GM18511 (cell line): Measurements from ENCODE around the gene CHAT.

Experiments used
- ATAC-seq: cut with Tn5 transposase; IDR thresholded peaks from one replicate; pipeline ENCODE4 v1.9.1; 2021; ENCODE audit warnings: mild to moderate bottlenecking, moderate library complexity; ENCODE audit not compliant: unreplicated experiment

The CHAT gene

DNA sequence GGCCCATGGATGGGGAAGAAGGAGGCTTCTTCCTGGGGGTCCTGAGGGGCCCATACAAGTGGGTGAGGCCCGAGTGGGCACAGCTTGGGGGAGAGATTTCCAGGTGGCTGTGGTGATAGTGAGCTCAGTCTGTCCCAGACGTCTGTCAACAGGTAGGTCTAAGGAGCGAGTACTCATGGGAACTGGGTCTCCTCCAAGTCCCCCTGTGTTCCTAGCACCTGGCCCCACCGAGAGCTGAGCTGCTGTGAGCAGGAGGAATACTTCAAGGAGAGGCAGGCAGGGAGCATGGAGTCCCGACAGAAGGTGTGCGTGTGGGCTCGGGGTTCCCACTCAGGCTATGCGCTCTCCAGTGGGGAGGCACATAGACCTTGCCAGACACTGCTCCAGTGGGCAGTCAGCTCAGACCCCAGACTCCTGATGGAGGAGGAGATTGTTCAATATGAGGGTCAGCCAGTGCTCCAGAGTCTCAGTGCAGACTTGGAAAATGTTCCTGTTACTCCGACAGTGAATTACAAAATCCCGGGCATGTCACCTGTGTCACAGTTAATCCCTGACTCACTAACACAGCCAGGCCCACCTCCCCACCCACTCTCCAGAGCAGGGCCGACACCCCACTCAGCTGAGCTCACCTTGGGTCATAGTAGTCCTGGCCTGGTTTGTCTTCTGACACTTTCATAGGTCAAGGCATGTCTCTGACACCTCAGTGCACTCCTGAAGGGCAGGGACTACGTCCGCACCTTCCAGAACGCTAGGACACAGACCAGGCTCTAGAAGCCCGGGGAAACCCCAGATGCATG is 37.4 kb downstream of the CHAT start:
- ATAC-seq, result no peak

DNA sequence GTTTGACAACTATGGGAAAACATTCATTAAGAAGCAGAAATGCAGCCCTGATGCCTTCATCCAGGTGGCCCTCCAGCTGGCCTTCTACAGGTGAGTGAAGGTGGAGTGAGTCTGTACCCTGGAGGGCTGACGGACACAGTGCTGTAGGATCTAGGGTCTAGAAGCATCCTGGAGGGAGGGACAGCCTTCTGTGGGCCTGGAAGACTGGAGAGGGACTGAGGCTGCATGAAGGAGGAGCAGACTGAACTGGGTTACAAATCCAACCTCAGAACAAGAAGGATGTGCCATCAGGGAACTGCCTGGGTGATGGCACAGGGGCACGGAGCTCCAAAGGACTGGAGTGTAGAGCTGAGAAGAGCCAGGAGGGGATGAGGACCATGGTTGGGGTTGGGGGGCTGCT is 38.1 kb downstream of the CHAT start:
- ATAC-seq, result no peak

DNA sequence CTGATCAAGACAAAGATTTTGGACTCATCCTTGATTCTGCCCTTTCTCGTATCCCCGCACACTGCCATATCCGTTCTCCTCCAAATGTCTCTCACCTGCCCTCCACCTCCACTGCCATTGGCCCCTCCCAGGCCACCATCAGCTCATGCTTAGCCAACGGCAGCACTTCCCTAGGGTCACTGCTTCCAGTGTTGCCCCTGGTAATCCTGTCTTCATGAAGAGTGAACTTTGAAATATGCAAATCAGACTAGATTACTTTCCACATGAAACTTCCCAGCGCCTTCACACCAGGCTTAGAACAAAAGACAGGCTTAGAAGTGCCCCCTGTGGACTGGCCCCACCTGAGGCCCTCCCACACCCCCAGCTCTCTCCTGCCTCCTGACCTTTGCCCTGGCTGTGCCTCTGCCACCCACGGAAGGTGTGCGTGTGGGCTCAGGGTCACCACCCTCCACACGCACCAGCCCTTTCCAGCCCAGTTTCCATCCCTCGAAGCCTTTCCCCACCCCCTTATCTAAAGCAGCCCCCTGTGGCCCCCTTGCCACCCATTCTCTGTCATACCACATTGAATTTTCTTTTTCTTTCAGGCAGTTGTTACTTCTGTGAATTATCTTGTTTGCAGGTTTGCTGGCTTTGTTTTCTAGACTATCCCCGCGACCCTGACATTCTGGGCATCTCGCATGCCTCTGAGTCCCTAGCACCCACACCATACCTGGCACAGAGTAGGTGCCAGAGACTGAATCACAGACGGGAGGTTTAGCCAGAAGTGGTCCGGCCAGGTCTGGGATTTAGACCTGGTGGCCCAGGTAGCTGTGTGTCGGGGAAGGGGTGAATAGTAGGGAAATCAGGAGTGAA is 38.8 kb downstream of the CHAT start:
- ATAC-seq, result no peak

- ATAC-seq, result no peak
These were observed 39.6 kb downstream of the CHAT start for GRCh38 chr10:49653273-49653929.

GRCh38 chr10:49654036-49654693 is 40.3 kb downstream of the CHAT start:
- ATAC-seq, result no peak

DNA sequence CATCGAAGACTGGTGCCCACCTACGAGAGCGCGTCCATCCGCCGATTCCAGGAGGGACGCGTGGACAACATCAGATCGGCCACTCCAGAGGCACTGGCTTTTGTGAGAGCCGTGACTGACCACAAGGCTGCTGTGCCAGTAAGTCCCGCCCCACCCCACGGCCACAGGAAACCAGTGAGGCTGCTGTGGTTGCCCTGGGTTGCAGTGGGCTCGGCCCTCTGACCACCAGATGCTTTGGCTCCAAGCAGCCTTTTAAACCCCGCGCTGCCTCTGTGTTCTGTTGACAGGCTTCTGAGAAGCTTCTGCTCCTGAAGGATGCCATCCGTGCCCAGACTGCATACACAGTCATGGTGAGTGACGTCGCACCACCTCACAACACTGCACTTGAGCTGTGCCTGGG is 41.3 kb downstream of the CHAT start:
- no peak for ATAC-seq

DNA sequence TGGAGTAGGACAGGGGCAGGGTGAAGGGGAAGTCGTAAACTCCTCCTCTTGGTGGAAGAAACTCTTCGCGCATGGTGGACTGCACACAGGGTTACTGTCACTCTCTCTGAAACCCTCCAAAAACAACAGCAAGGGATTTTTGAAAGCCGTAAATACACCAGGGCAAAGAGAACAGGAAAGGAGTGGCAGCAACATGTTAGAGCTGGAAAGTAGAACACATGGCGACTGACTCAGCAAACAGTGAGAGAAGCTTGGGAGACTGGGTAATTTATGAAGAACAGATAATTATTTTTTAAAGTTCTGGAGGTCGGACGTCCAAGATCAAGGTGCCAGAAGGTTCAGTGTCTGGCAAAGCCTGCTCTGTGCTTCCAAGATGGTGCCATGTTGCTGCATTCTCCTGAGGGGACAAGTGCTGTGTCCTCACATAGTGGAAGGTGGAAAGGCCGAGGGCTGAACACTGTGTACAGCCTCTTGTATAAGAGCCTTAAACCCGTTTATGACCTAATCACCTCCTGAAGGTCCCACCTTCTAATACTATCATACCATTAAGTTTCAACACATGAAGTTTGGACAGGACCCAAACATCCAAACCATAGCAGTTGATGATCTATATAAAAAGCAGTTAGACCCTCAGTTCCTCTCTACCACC is 43.1 kb downstream of the CHAT start:
- no peak for ATAC-seq

DNA sequence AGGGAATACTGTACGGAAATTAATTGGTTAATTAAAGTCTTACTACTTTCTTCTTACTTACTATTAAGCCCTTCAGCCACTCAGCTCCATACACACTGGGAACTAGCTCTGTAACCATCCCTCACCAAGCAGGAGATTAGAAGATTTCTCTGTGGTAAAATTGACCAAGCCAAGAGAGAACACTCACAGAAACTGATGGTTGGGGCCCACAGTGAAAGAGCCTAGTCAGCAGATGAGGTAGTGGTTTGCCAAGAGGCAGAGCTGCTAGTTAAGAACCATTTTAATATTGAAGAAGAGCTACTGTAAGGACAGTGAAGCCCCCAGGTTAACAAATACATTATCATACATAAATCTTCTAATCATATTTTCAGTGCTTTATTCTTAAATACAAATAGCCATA is 43.8 kb downstream of the CHAT start:
- ATAC-seq, result no peak

DNA sequence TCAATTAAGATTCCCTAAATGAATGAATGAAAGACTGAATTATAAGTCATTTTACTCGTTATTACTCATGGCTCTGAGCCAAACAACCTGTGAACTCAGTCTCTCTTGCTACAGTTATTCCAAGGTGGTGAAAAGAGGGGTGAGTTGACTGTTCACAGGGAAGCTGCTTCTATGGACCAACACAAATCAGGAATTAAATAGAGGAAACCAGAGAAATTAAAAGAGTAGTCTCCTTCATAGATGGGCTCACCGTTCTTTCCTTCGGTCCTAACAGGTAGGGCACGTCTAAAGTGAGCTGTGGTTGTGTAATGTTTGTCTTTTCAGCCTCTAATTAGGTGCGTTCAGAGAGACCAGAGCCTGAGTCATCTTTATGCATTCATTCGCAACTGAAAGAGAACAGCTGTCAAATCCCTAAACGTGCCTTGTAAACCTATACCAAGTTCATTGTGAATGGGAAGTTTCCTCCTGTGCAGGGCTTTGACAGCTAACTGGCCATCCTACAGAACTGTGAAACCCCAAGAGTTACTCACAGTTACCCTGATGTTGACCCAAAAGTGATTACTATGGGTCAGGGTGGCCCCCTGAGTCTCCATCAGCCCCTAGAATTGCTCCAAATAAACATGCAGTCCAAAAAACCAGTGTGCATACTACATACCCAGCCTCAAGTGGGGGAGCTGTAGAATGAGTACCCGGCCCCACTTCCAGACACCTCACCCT is 47.5 kb downstream of the CHAT start:
- no peak for ATAC-seq

GRCh38 chr10:49662169-49662830 is 48.5 kb downstream of the CHAT start:
- ATAC-seq, result no peak

- no peak for ATAC-seq
These were observed 49.8 kb downstream of the CHAT start for GRCh38 chr10:49663596-49663995.

GRCh38 chr10:49664006-49664841 is 50.4 kb downstream of the CHAT start:
- ATAC-seq, result no peak

DNA sequence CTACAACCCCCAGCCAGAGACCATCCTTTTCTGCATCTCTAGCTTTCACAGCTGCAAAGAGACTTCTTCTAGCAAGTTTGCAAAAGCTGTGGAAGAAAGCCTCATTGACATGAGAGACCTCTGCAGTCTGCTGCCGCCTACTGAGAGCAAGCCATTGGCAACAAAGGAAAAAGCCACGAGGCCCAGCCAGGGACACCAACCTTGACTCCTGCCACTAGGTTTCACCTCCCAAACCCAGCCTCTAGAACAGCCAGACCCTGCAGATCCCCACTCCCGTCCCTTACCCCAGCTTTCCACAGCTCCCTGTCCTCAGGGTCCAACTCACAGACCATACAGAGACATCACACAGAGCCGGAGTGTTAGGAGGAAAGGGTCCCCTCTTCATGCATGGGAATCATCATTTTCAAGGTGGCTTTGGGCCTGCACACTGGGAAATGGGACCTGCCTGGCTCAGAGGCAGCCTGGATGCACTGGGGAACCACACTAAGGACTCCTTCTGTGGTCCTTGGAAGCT is 51.1 kb downstream of the CHAT start:
- no peak for ATAC-seq

DNA sequence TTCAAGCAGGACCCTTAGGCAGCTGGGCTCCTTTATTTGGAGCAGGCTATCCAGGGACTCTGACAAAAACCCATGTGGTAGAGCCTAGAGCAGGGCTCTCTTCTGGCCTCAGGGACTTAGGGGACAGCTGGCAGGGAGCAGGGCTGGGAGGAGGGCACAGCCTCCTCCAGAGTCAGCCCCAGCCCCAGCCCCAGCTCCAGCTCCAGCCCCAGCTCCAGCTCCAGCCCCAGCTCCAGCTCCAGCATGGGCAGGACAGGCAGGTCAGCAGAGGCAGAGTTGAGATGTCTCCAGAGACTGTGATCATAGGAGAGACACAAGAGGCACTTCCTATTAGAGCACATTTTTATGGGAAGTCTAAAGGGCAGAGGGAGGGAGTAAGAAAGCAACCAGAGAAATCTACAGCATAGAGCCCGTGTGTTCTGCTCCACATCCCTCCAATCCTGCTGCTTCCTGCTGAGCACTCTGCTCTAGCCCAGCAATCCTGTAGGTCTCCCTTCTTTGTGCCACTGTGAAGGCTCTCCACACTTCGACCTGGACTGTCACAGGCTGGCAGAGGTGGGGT is 52.3 kb downstream of the CHAT start:
- no peak for ATAC-seq

DNA sequence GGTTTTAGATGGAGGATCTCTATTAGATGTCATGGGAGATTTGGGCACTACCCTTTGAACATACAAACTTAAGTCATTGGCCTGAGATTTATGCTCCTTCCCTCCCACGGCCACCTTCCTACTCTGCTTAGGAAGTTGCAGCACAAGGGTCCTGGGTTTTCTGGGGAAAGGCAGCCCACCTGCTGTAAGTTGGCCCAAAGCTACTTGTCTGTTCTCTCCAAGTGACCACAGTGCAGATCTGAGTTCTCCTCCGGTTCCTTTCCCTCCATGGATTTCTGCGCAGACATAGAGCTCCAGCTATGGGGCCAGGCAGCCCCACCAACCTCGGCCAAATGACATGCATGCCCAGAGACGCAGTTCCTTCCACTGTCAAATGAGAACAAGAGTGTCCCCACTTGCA is 52.8 kb downstream of the CHAT start:
- no peak for ATAC-seq

GRCh38 chr10:49667991-49668390 is 54.2 kb downstream of the CHAT start:
- ATAC-seq, result no peak

GRCh38 chr10:49668684-49669083 is 54.8 kb downstream of the CHAT start:
- no peak for ATAC-seq

DNA sequence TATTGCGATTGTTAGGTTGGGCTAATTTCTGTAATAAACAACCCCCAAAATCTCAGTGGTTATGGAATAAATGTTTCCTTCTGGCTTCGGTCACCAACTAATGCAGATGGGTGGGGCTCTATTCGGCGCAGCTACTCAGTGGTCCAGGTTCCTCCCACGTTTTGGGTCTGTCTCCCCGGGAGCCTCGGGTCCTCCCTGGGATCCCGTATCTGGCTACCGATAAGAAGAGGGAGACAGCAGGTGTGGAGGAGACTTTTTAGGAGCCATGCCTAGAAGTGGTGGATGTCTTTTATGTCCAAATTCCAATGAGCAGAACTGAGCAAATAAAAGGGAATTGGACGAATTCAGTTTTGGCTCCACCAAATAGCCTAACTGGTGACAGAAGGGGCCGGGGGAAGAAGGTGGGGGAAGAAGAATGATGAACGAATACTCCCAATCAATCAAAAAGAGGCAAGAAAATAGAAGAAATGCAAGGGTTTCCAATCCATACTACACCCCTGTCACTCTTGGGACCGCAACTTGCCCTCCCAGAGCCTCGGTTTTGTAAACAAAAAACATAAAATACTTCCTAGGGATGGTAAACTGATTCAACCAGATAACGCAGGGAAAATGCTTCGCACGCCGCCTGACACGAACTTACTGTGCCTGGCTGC is 65.1 kb downstream of the CHAT start:
- ATAC-seq, result no peak
